Hypothalamus (tissue), 51 donors: ENCODE measurements around the gene GSTO1.

Experiments
- DNase-seq, 51 donors: peaks; one replicate each; lab custom pipeline; 2025; lab: John Stamatoyannopoulos, UW

The GSTO1 gene

DNA sequence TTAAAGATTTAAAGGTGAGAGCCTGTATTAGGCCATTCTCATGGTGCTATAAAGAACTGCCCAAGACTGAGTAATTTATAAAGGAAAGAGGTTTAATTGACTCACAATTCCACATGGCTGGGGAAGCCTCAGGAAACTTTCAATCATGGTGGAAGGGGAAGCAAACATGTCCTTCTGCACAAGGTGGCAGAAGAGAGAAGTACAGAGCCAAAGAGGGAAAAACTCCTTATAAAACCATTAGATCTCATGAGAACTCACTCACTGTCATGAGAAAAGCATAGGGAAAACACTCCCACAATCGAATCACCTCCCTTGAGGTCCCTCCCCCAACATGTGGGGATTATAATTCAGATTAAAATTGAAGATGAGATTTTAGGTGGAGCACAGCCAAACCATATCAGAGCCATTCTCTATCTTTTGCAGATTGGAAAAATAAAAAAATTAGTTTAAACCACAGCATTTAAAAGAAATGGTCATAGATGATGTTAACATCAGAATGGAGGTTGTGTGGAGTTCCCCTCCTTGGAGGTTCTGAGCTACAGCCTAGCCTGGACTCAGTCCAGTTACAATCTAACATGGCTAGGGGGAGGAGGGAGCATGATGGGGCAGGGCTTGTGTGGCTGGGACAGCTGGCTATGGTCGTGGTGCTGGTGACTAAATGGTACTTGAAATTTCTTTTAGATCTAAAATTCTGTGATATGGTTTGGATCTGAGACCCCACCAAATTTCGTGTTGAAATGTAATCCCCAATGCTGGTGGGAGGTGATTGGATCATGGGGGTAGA, 47.4 kb downstream of the GSTO1 start:
- DNase-seq, result no peak

GRCh38 chr10:104303594-104304355, 49.1 kb downstream of the GSTO1 start:
- no peak for DNase-seq

GRCh38 chr10:104304356-104304745, 49.7 kb downstream of the GSTO1 start:
- DNase-seq, result no peak

GRCh38 chr10:104304927-104305326, 50.2 kb downstream of the GSTO1 start:
- DNase-seq, result no peak

GRCh38 chr10:104306897-104307296, 52.2 kb downstream of the GSTO1 start:
- peak in 1 of 51 donors; percentile 23 for DNase-seq

DNA sequence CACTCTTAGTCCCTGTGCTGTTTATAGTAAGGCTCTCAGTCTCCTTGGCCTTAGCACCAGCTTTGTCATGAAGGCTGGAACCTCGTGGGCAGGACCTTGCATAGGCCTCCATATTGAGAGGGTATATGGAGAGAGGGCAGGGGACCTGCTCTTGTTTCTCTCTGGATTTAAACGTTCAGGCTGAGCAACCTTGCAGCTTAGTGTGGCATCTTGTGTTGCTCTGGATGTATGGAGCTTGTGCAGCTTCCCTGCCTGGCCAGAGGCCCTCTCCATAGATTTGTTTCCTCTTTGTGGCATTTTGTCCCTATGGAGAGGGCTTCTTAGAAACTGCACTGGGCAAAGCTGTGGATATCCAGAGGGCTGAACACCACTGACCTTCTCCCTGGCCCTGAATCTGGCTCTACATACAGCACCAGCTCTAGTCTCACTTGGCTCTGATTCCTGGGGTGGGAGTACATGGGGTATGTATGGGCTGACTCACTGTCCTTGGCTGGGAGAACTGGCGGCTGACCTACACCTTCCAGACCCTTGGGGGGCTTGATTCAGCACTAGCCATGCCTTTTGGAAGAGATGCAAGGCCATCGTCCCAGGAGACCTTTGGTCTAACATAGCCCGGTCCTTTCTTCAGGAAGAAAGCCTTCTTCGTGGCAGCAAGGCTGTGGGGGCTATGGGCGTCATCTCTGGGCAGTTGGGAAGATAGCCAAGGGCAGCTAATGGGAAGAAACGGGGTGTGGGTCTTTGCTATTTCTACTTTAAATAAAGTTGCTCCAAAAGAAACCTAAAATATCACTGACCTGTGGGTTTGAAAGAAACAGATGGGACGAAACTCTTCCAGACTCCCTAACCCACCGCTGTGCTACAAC, 53.1 kb downstream of the GSTO1 start:
- no peak for DNase-seq

DNA sequence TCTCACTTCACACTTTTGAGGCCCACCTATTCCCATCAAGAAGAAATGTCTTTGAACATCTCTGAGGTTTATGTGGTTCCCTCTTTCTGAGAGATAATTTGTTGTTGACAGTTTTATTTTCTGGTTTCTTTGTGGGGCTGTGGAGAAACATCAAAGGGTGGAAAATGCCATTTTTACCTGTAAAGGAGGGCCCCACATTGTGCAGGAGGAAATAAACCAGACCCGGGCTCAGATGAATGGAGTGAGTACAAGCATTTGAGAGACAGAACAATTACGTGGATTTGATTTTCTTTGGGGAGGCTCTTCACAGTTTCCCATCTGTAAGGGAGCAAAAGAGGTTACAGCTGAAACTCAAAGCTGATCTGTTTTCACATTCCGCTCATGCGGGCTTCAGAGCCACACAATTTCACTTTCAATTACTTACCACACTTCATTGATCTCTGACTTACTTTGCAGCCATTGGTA, 53.8 kb downstream of the GSTO1 start:
- no peak for DNase-seq

DNA sequence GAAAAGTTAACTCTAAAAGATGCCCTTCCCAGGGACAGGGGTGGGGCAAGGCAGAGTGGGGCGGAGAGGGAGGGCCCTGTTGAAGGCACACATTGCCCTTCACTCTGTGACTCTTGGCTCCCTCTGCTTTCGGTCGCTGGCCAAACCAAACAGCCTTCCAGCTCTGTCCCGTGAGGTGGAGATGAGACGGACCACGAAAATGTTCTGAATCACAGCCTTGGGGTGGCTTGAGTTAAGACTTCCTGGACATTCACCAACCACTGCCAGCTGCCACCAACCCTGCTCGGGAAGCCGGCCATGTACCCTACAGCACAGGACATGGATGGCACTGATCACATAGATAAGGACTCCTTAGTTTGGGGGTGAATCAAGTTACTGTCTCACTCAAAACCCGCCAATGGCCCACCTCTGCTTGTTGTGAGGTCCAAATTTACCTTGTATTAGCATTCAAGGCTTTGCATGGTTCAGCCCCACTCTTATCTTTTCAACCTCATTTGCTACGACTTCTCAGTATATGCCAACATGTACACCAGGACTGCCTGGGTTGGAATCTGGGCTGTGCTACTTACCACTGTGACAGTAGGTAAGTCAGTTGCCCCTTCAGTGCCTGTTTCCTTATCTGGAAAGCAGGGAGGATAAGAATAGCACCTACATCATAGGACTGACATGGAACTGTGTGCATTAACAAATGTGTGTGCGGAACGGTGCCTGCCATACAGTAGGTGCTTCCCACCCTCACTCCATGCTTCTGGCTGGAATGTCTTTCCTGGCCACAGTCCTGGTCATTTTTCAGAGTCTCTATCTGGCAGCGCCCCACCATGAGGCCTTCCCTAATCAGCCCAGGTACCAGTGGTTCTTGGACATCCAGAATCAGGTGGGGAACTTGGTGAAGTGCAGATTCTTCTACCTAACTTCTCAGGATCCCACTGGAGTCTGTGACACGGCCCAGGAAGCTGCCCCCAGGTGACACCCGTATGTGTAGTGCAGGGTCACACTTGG, 55.6 kb downstream of the GSTO1 start:
- peak in 4 of 51 donors; percentile 18 to 32 (median 23) for DNase-seq

DNA sequence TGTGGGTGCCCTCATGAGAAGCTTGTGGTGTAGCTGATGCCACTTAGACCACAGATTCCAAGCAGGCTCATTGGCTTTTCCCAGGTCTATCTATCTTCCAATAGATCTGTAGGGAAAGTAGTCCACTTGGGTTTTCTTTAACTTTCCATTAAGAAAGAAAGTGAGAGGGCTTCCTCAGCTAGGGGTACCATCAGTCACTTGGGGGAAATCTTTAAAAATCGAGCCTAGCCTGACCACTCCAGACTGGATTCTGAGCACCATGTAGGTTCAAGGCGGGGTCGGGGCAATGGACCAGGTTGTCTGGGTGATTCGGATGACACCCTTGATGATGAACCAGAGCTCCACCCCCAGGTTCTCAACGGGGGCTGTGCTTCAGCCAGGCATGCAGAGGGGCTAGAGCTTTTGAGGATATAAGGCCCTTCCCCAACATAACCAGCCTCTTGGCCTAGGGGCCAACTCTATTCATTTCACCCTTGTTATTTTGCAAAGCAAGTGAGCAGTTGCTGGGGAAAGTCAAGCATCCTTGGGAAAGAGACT, 56.6 kb downstream of the GSTO1 start:
- DNase-seq, result no peak

- DNase-seq, result no peak
Observed at GRCh38 chr10:104314591-104315485, 60.1 kb downstream of the GSTO1 start.

GRCh38 chr10:104315486-104315921, 60.8 kb downstream of the GSTO1 start:
- DNase-seq, result no peak

GRCh38 chr10:104316321-104317099, 61.8 kb downstream of the GSTO1 start:
- no peak for DNase-seq
